ENCODE measurements around the gene RELL1.

The RELL1 gene

DNA sequence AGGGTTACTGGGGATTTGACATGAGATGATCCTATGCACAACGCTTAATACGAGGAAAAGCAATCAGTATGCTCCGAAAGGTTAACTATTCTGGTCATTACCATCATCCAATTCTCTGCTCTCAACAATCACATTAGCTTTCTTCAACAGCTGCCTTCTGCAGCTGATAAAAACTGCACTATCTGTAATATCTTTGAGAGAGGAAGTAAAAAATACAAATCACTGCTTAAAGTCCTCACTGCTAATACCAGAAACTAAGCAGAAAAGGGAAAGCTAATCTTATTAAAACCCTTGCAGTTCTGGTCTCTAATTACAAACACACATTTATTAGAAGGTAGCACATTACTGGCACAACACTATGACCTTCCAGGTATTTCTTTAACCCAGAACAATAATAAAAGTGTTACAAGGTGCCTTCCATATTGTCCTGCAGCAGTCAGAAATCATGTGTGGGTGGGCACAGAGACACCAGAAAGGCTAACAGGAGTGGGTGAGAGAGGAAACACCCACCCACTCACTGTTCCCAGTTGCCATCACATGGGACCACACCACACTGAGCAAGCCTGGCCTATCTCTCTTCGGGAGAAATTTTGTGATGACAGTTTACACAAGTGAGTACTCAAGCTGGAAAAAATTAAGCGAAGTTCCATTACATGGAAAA lies 71.0 kb downstream of the RELL1 start:
- Mint-ChIP-seq H3K4me3 (no peak overlapping the region), H3K27ac (no peak overlapping the region), H3K27me3 (no peaks in the 10 kb centered on the region), H3K4me1 (ENCODE audit: low read depth) (peaks cover 13% of the 10 kb centered on the region), H3K36me3 (peaks cover 2% of the 10 kb centered on the region), H3K9me3 (ENCODE audit: low read depth) (no peaks in the 10 kb centered on the region)

DNA sequence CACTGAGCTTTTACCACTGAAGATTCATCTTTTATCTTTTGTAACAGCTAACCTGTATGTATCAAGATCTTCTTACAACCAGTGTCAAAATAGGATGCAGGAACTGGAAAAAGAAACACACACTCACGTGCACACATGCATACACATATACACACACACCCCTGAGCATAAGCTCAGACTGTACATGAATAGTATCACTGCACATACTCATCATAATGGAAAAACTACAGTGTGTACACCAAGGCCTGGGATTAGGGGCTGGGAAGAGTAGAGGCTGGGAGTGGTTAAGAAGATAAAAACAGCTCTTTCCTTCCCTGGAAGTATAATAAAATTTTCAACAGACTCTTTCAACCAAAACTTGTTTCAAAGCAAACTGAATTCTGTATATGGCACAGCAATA lies 73.4 kb downstream of the RELL1 start:
- Mint-ChIP-seq H3K4me1 (ENCODE audit: low read depth) (peaks cover 13% of the 10 kb centered on the region), H3K9me3 (ENCODE audit: low read depth) (peaks cover 8% of the 10 kb centered on the region), H3K4me3 (no peak overlapping the region), H3K36me3 (peaks cover 15% of the 10 kb centered on the region), H3K27me3 (no peaks in the 10 kb centered on the region), H3K27ac (no peak overlapping the region)

DNA sequence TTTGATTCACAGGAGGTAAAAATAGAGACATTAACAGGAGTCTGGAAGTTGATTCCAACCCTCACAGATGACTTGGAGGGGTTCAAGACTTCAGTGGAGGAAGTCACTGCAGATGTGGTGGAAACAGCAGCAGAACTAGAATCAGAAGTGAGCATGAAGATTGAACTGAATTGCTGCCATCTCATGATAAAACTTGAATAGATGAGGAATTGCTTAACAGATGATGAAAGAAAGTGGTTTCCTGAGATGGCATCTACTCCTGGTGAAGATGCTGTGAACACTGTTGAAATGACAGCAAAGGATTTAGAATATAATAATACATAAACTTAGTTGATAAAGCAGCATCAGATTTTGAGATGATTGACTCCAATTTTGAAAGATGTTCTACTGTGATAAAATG lies 76.5 kb downstream of the RELL1 start:
- Mint-ChIP-seq H3K4me1 (ENCODE audit: low read depth) (peaks cover 5% of the 10 kb centered on the region), H3K27me3 (no peaks in the 10 kb centered on the region), H3K27ac (peak overlapping the region; percentile 5), H3K36me3 (peaks cover 20% of the 10 kb centered on the region), H3K4me3 (no peak overlapping the region), H3K9me3 (ENCODE audit: low read depth) (peaks cover 8% of the 10 kb centered on the region)

DNA sequence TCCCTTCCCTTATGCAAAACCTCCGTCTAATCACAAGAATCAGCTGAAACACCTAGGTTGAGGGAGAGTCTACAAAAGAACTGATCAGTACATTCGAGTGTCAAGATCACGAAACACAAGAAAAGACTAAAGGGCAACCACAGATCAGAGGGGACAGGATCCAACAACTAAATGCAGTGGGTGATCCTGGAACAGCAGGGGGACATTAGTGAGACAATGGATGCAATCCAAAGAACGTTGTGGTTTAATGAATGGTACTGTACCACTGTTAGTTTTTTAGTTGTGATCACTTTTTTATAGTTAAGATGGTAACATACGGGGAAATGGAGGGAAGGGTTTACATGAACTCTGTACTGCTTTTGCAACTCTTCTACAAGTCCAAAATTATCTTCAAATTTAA lies 79.2 kb downstream of the RELL1 start:
- H3K27ac Mint-ChIP-seq: no peak overlapping the region
- H3K27me3 Mint-ChIP-seq: no peaks in the 10 kb centered on the region
- H3K9me3 Mint-ChIP-seq (ENCODE audit: low read depth): peaks cover 8% of the 10 kb centered on the region
- peaks cover 20% of the 10 kb centered on the region for H3K36me3 Mint-ChIP-seq
- peaks cover 9% of the 10 kb centered on the region for H3K4me1 Mint-ChIP-seq (ENCODE audit: low read depth)
- H3K4me3 Mint-ChIP-seq: no peak overlapping the region

DNA sequence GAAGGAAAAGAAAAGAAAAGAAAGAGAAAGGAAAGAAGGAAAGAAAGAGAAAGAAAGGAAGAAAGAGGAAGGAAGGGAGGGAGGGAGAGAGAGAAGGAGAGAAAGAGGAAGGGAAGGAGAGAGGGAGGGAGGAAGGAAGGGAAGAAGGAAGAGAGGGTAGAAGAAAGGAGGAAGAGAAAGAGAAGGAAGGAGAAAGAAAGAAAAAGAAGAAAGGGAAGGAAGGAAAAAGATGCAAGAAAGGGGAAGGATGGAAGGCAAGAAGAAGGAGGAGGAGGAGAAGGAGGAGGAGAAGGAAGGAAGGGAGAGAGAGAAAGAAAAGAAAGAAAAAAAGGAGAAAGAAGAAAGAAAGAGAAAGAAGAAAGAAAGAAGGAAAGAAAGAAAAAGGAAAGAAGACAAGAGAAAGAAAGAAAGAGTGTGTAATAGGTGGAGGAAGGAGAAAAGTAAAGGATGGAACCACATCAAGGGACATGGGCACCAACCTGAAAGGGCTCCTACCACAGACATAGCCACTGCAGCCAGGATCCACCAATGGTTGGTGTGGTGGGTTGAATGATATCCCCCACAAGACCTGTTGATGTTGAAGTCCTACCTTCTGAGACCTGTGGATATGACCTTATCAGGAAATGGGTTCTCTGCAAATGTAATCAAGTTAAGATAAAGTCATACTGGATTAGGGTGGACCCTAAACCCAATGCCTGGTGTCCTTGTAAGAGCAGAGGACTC lies 80.2 kb downstream of the RELL1 start:
- Mint-ChIP-seq H3K27me3 (no peaks in the 10 kb centered on the region), H3K4me1 (ENCODE audit: low read depth) (peaks cover 10% of the 10 kb centered on the region), H3K9me3 (ENCODE audit: low read depth) (peaks cover 8% of the 10 kb centered on the region), H3K27ac (no peak overlapping the region), H3K4me3 (no peak overlapping the region), H3K36me3 (peaks cover 20% of the 10 kb centered on the region)

DNA sequence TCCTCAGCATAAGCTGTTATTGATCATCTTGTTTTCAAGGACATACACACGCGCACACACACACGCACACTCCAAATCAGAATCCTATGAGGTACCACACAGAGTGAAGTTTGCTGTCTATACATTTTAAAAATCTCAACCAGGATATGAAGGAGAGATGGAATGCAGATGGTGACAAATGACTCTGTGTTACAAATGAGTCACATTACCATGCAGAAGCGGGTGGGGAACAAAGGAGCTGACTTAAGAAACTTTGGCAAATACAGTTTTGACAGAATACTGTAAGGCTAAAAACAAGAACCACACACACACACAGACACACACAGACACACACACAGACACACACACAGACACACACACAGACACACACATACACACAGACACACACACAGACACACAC lies 81.7 kb downstream of the RELL1 start:
- peaks cover 10% of the 10 kb centered on the region for H3K4me1 Mint-ChIP-seq (ENCODE audit: low read depth)
- no peak overlapping the region for H3K4me3 Mint-ChIP-seq
- H3K9me3 Mint-ChIP-seq (ENCODE audit: low read depth): peaks cover 5% of the 10 kb centered on the region
- H3K36me3 Mint-ChIP-seq: peaks cover 14% of the 10 kb centered on the region
- no peak overlapping the region for H3K27ac Mint-ChIP-seq
- H3K27me3 Mint-ChIP-seq: no peaks in the 10 kb centered on the region

DNA sequence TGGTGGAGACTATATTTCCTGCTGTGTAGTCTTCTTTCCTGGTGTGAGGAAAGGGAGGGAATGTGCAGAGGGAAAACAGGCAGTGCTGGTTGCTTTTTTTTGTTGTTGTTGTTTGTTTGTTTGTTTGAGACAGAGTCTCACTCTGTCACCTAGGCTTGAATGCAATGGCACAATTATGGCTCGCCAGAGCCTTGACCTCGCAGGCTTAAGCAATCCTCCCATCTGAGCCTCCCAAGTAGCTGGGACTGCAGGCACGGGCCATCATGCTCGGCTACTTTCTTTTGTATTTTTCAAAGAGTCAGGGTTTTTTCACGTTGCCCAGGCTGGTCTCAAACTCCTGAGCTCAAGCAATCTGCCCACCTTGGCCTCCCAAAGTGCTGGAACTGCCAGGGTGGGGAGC lies 82.5 kb downstream of the RELL1 start:
- Mint-ChIP-seq H3K9me3 (ENCODE audit: low read depth) (no peaks in the 10 kb centered on the region), H3K27ac (no peak overlapping the region), H3K4me3 (no peak overlapping the region)

DNA sequence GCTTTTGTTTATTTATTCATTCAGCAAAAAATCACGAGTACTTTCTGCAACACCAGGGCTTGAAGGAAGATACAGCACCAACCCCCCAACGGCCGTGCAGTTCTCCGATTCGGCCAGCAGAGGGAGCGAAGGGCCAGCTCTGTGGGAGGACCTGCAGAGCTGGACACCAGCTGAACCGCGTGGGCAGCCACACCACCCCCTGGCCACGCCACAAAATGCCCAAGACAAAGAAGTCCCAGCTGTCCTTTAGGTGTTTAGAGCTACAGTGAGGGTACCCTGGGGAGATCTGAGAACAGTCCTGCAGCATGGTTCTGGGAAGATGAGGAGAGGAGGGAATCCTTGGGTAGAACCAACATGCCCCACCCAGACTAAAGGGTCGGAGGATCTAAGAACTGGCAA lies 83.1 kb downstream of the RELL1 start:
- H3K27ac Mint-ChIP-seq: peak overlapping the region; percentile 54
- no peaks in the 10 kb centered on the region for H3K27me3 Mint-ChIP-seq
- no peaks in the 10 kb centered on the region for H3K9me3 Mint-ChIP-seq (ENCODE audit: low read depth)
- peaks cover 8% of the 10 kb centered on the region for H3K36me3 Mint-ChIP-seq
- no peak overlapping the region for H3K4me3 Mint-ChIP-seq
- H3K4me1 Mint-ChIP-seq (ENCODE audit: low read depth): peaks cover 10% of the 10 kb centered on the region

More for the DNA sequence above, 82.5 kb downstream of the RELL1 start:
- H3K36me3 Mint-ChIP-seq: peaks cover 10% of the 10 kb centered on the region
- H3K4me1 Mint-ChIP-seq (ENCODE audit: low read depth): peaks cover 10% of the 10 kb centered on the region
- H3K27me3 Mint-ChIP-seq: no peaks in the 10 kb centered on the region

DNA sequence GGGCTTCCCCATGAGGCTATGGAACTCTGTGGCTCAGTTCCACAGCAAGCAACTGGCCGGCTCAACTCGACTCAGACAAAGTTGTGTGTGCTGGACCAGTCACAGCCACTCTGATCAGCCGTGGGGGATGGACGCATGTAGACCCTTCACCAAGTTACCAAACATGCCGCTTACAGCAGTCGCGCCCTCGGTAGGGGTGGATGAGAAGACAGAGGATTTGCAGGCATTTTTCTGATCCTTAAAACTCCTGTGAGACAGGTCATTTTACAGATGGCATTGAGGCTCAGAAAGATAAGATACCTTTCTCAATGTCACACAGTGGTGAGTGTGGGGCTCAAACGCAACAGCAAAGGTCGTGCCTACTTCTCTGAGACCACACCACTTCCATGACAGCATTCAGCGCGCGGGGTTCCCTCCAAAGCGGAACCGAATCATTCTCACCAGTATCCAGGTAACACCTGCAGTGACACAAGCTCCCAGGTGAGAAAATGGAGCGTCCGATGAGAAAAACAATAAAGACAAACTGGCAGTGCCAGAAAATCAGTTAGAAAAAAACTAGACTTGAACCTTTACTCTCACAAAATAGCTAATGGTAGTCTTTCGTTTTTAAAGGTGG lies 83.6 kb downstream of the RELL1 start:
- peaks cover 7% of the 10 kb centered on the region for H3K36me3 Mint-ChIP-seq
- no peaks in the 10 kb centered on the region for H3K9me3 Mint-ChIP-seq (ENCODE audit: low read depth)
- no peaks in the 10 kb centered on the region for H3K27me3 Mint-ChIP-seq
- H3K4me1 Mint-ChIP-seq (ENCODE audit: low read depth): peaks cover 10% of the 10 kb centered on the region
- H3K27ac Mint-ChIP-seq: no peak overlapping the region
- H3K4me3 Mint-ChIP-seq: no peak overlapping the region

DNA sequence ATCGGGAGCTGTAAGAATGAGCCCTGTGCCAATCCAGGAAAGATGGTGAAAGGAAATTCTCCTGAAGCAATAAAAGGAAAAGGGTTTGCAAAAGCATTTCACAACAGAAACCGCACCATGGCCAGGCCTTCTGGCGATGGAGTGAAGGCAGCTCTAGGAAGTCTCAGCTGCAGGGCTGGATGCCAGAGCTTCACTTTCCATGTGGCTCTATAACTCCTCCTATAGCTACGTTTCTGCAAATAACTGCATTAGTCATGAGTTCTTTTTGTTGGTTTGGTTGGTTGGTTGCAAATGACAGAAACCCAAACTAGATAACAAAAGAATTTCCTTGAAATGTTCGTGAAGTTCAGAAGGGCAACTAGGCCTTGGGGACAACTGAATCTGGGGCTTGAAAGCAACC lies 84.6 kb downstream of the RELL1 start:
- H3K4me1 Mint-ChIP-seq (ENCODE audit: low read depth): peaks cover 7% of the 10 kb centered on the region
- H3K27me3 Mint-ChIP-seq: no peaks in the 10 kb centered on the region
- H3K9me3 Mint-ChIP-seq (ENCODE audit: low read depth): no peaks in the 10 kb centered on the region
- H3K4me3 Mint-ChIP-seq: no peak overlapping the region
- H3K36me3 Mint-ChIP-seq: peaks cover 2% of the 10 kb centered on the region
- H3K27ac Mint-ChIP-seq: no peak overlapping the region

DNA sequence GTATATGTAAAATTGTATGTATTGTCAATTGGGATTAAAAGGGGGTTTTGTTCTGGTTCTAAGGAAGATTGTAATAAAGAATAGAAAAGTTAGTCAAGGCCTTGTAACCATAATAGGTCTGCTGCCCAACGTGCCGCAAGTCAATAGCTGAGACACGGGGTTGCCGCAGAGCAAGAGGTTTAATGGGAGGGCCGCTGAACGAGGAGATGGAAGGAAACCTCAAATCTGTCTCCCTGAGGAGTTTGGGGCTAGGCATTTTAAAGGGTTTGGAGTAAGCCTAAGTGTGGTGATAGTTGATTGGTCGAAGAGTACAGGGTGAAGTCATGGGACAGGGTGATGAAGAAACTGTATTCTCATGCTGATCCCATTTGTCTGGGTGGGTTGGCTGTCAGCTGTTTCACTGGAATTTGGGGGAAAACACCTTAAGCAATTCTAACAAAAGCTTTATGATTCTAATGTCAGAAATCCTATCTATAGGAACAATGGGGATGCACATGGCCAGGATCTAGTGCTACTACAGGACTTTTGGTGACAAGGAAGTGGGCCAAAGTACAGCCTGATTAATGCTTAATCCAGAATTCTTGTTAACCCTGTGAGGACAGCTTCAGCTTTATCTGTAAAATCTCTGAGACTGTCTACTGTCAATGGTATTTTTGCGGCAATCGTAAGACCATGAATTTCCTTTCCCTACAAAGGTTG lies 86.9 kb downstream of the RELL1 start:
- Mint-ChIP-seq H3K27ac (no peak overlapping the region), H3K27me3 (no peaks in the 10 kb centered on the region), H3K4me3 (no peak overlapping the region), H3K4me1 (ENCODE audit: low read depth) (peaks cover 5% of the 10 kb centered on the region), H3K36me3 (peaks cover 2% of the 10 kb centered on the region), H3K9me3 (ENCODE audit: low read depth) (no peaks in the 10 kb centered on the region)

DNA sequence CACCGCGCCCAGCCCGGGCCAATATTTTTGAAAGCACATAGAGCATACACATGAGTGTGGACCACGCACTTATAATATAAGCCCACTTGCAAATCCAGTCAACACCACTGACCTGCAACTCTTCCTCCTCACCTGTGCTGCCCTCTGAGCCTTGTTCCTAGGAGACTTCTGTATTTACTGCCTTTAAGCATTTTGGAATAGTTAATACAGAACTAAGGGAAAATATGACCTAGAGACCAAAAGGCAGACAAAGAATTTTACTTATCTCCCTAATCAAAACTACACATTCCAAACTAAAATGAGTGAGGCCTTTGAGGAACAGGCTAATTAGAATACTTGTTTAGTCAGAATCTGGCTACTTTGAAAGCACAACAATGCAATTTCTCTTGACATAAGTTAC lies 89.1 kb downstream of the RELL1 start:
- H3K9me3 Mint-ChIP-seq (ENCODE audit: low read depth): no peaks in the 10 kb centered on the region
- H3K36me3 Mint-ChIP-seq: peaks cover 2% of the 10 kb centered on the region
- H3K4me3 Mint-ChIP-seq: no peak overlapping the region
- no peaks in the 10 kb centered on the region for H3K27me3 Mint-ChIP-seq
- no peak overlapping the region for H3K27ac Mint-ChIP-seq
- peaks cover 1% of the 10 kb centered on the region for H3K4me1 Mint-ChIP-seq (ENCODE audit: low read depth)

DNA sequence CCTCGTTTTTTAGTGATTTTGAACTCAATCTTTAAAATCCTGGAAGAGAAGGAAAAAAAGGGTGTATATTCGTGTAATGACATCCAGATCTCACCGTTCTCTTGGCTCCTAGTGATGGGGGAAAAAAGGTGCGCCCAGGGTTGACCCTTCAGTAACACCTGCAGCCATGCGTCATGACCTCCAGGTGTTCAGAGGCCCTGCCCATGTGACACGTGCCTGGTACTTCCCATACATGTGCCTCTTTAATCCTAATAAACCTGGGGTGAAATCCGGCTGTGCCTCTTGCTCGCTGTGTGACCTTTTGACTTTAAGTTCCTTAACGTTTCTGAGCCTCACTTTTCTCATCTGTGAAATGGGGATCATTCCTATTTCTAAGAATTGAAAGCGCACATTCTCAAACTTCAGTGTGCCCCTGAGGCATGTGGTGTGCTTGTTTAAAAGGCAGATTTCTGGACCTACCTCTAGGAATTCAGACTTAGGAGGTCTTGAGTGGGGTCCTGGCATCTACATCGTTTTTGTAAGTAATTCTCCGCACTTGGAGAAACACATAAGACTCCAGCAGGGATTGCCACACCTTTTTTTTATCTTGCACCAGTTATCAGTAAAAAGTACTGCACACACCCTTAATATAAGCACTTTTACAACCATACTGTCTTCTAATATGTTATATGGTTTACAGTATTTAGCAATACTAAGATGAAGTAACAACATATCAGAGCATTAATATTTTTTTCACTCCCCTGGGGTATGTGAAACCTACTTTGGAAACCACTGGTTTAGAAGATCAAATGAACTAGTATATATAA lies 90.1 kb downstream of the RELL1 start:
- no peaks in the 10 kb centered on the region for H3K4me1 Mint-ChIP-seq (ENCODE audit: low read depth)
- H3K27me3 Mint-ChIP-seq: no peaks in the 10 kb centered on the region
- no peak overlapping the region for H3K27ac Mint-ChIP-seq
- H3K36me3 Mint-ChIP-seq: no peaks in the 10 kb centered on the region
- H3K9me3 Mint-ChIP-seq (ENCODE audit: low read depth): no peaks in the 10 kb centered on the region
- no peak overlapping the region for H3K4me3 Mint-ChIP-seq

DNA sequence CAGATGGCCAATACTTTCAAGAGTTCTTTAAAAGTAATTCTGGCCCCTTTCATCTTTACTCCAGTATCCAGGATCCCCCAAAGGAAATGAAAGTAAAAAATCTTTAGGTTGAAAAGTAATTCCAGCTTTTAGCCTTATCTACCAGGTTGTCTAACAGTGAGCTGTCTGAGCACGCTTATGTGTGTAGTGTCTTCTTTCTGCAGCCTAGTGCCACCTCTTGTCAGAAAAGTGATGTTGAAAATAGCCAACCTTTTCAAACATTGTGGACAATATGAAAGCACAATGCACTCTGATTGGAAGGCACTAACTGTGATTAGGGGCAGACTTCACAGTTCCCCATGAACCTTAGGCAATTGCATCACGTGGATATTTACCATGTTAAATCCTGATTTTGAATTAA lies 92.1 kb downstream of the RELL1 start:
- H3K4me1 Mint-ChIP-seq (ENCODE audit: low read depth): no peaks in the 10 kb centered on the region
- H3K36me3 Mint-ChIP-seq: peaks cover 2% of the 10 kb centered on the region
- H3K4me3 Mint-ChIP-seq: no peak overlapping the region
- H3K27ac Mint-ChIP-seq: no peak overlapping the region
- H3K27me3 Mint-ChIP-seq: no peaks in the 10 kb centered on the region
- H3K9me3 Mint-ChIP-seq (ENCODE audit: low read depth): no peaks in the 10 kb centered on the region
